IMR-90 (cell line): Measurements from ENCODE around the gene PPP1R2. TPM values are rescaled to one million over a fixed set of nuclear protein-coding genes. Genes with fewer than 3 reads are reported as not detected.

Source experiments
- ATAC-seq: fragments of 200-7000 bp; cut with Tn5 transposase; 2 replicates; pipeline ENCODE4 v1.9.1; 2020; ENCODE audit warnings: low read depth, mild to moderate bottlenecking, moderate library complexity
- BruUV-seq: library from RNA; stranded (reverse); fragments of 400-500 nt; replicated peaks from 2 replicates; lab custom pipeline; 2021; lab: Mats Ljungman, UMichigan
- CTCF ChIA-PET: fragments of 300-600 bp; formaldehyde crosslinking; extraction: SDS; loops from one replicate; lab custom pipeline; 2021; ENCODE audit warnings: antibody characterized with exemption; lab: Yijun Ruan, JAX
- POLR2A ChIA-PET: fragments of 300-600 bp; sonication (Branson Sonifier 250); formaldehyde crosslinking; loops from one replicate; lab custom pipeline; 2022; ENCODE audit warnings: antibody characterized with exemption; ENCODE audit not compliant: unreplicated experiment; lab: Charles Lee
- DNase-seq: peaks from one replicate; pipeline ENCODE4 v3.0.0; 2013
- H2AFZ ChIP-seq: replicated peaks from 2 replicates; pipeline ENCODE3; 2013; ENCODE audit warnings: low read length, mild to moderate bottlenecking; ENCODE audit not compliant: poor library complexity
- H2AK5ac ChIP-seq: 2 replicates; pipeline ENCODE4 v1.6.1; 2013; ENCODE audit warnings: low read depth, low read length, inconsistent platforms
- H2AK9ac ChIP-seq: replicated peaks from 2 replicates; pipeline ENCODE3; 2013; ENCODE audit warnings: mild to moderate bottlenecking, low read depth, low read length, moderate library complexity; ENCODE audit not compliant: poor library complexity
- H2BK120ac ChIP-seq: 2 replicates; pipeline ENCODE4 v1.6.1; 2013; ENCODE audit warnings: low read depth, low read length, inconsistent platforms
- H2BK15ac ChIP-seq: 3 replicates; pipeline ENCODE4 v1.6.1; 2013; ENCODE audit warnings: low read depth, low read length, inconsistent platforms
- H2BK20ac ChIP-seq: 2 replicates; pipeline ENCODE4 v1.6.1; 2013; ENCODE audit warnings: low read depth, mild to moderate bottlenecking, inconsistent platforms, low read length, moderate library complexity
- H2BK5ac ChIP-seq: 2 replicates; pipeline ENCODE4 v1.6.1; 2013; ENCODE audit warnings: mild to moderate bottlenecking, low read depth, low read length, inconsistent platforms; ENCODE audit not compliant: poor library complexity, severe bottlenecking
- H3K14ac ChIP-seq: replicated peaks from 2 replicates; pipeline ENCODE4 v1.6.1; 2013; ENCODE audit warnings: low read depth, low read length, inconsistent platforms
- H3K18ac ChIP-seq: 2 replicates; pipeline ENCODE4 v1.6.1; 2013; ENCODE audit warnings: low read depth, low read length, control low read depth
- H3K23ac ChIP-seq: 2 replicates; pipeline ENCODE4 v1.6.1; 2013; ENCODE audit warnings: low read depth, low read length, inconsistent platforms
- H3K27ac ChIP-seq: 2 replicates; pipeline ENCODE4 v1.5.1; 2013; ENCODE audit warnings: mild to moderate bottlenecking, control low read depth, low read length; ENCODE audit not compliant: insufficient read depth
- H3K27me3 ChIP-seq: 2 replicates; pipeline ENCODE4 v1.6.1; 2013; ENCODE audit warnings: low read length; ENCODE audit not compliant: control insufficient read depth, insufficient read depth
- H3K36me3 ChIP-seq: 2 replicates; pipeline ENCODE4 v1.6.1; 2013; ENCODE audit warnings: low read length, mixed read lengths; ENCODE audit not compliant: control insufficient read depth, insufficient read depth
- H3K4ac ChIP-seq: 2 replicates; pipeline ENCODE4 v1.6.1; 2013; ENCODE audit warnings: low read depth, low read length, inconsistent platforms
- H3K4me1 ChIP-seq: 2 replicates; pipeline ENCODE4 v1.6.1; 2013; ENCODE audit warnings: low read length, mixed read lengths; ENCODE audit not compliant: control insufficient read depth, insufficient read depth
- H3K4me2 ChIP-seq: 2 replicates; pipeline ENCODE4 v1.6.1; 2013; ENCODE audit warnings: low read depth, mild to moderate bottlenecking, control low read depth, low read length, moderate library complexity
- H3K4me3 ChIP-seq: 2 replicates; pipeline ENCODE4 v1.5.1; 2013; ENCODE audit warnings: low read depth, mild to moderate bottlenecking, control low read depth, low read length, moderate library complexity; ENCODE audit not compliant: insufficient read depth
- H3K56ac ChIP-seq: 2 replicates; pipeline ENCODE4 v1.6.1; 2013; ENCODE audit warnings: low read length, inconsistent platforms; ENCODE audit not compliant: insufficient read depth; ENCODE audit errors: extremely low read depth
- H3K79me1 ChIP-seq, 2 experiments: 2 replicates each; pipeline ENCODE4 v1.6.1; 2013; ENCODE audit warnings: low read length in 2 of 2, inconsistent platforms in 1 of 2, low read depth in 1 of 2
- H3K9ac ChIP-seq: 2 replicates; pipeline ENCODE4 v1.6.1; 2013; ENCODE audit warnings: low read depth, low read length, control low read depth
- H3K9me1 ChIP-seq: 2 replicates; pipeline ENCODE4 v1.6.1; 2013; ENCODE audit warnings: low read length, inconsistent platforms; ENCODE audit not compliant: insufficient read depth
- H3K9me3 ChIP-seq: 2 replicates; pipeline ENCODE4 v1.6.1; 2013; ENCODE audit warnings: low read length; ENCODE audit not compliant: control insufficient read depth, insufficient read depth
- H4K20me1 ChIP-seq: 2 replicates; pipeline ENCODE4 v1.6.1; 2013; ENCODE audit warnings: low read length, inconsistent platforms; ENCODE audit not compliant: insufficient read depth
- H4K5ac ChIP-seq: 2 replicates; pipeline ENCODE4 v1.6.1; 2013; ENCODE audit warnings: mild to moderate bottlenecking, low read depth, low read length, control low read depth
- H4K8ac ChIP-seq, 2 experiments: 2 replicates each; pipeline ENCODE4 v1.6.1; 2013; ENCODE audit warnings: low read depth in 2 of 2, low read length in 2 of 2, control low read depth in 1 of 2, inconsistent platforms in 1 of 2
- H4K91ac ChIP-seq: 2 replicates; pipeline ENCODE4 v1.6.1; 2013; ENCODE audit warnings: low read depth, low read length, inconsistent platforms; ENCODE audit not compliant: insufficient read depth
- BHLHE40 ChIP-seq: fragments of 150-350 bp; IDR thresholded peaks from 2 replicates; pipeline ENCODE4 v1.6.1; 2016; ENCODE audit warnings: mild to moderate bottlenecking, low read depth, low read length
- FOS ChIP-seq: fragments of 150-350 bp; IDR thresholded peaks from 2 replicates; pipeline ENCODE4 v1.6.1; 2016; ENCODE audit warnings: low read depth, low read length
- NFE2L2 ChIP-seq: fragments of 150-350 bp; IDR thresholded peaks from 2 replicates; pipeline ENCODE4 v1.6.1; 2016; ENCODE audit warnings: low read depth, mild to moderate bottlenecking, low read length
- SMC3 ChIP-seq: fragments of 150-350 bp; IDR thresholded peaks from 2 replicates; pipeline ENCODE4 v1.6.1; 2016; ENCODE audit warnings: low read depth, mild to moderate bottlenecking, antibody characterized with exemption, low read length, moderate library complexity
- USF2 ChIP-seq: fragments of 150-350 bp; IDR thresholded peaks from 2 replicates; pipeline ENCODE4 v1.6.1; 2017; ENCODE audit warnings: mild to moderate bottlenecking, antibody characterized with exemption, low read length, low read depth
- WGBS, 2 experiments: methylation state at CpG; one replicate each; pipeline versions ENCODE4 v1.1.5 to v1.1.7; 2013; ENCODE audit warnings: missing lambda C conversion rate in 2 of 2; ENCODE audit not compliant: insufficient read length in 1 of 2; ENCODE audit errors: extremely low coverage in 2 of 2; 5-methylcytosine and 5-hydroxymethylcytosine counted together
- dilution Hi-C: fragments of 300-500 bp; cut with HindIII; formaldehyde crosslinking; loops from one replicate; pipeline ENCODE4 v1.14.3; 2018; ENCODE audit warnings: low sequenced_read_pairs; ENCODE audit not compliant: unreplicated experiment
- in situ Hi-C: fragments of 300-500 bp; cut with MboI; formaldehyde crosslinking; loops from 3 replicates; pipeline ENCODE4 v1.14.3; 2019; ENCODE audit warnings: low sequenced_read_pairs, inconsistent platforms, mixed read lengths
- intact Hi-C: fragments of 100-400 bp; cut with micrococcal nuclease; formaldehyde crosslinking; loops from 2 replicates; pipeline ENCODE4 v1.10.0; 2022
- polyA plus RNA-seq, 3 experiments: library from polyadenylated mRNA; depleted of rRNA; stranded (reverse); fragments of >200 nt; gene quantifications; 2 replicates each; pipeline ENCODE4 v1.2.3, GENCODE V29; 2012; ENCODE audit warnings: low replicate concordance in 1 of 3
- total RNA-seq: library from RNA; depleted of rRNA; stranded (reverse); fragments of >200 nt; gene quantifications from 2 replicates; pipeline ENCODE4 v1.2.3, GENCODE V29; 2012

The PPP1R2 gene
- total and polyA plus RNA-seq, 2 of the 4 experiments (the other 2 are of a cell fraction): 9.2 to 36.0 TPM

DNA sequence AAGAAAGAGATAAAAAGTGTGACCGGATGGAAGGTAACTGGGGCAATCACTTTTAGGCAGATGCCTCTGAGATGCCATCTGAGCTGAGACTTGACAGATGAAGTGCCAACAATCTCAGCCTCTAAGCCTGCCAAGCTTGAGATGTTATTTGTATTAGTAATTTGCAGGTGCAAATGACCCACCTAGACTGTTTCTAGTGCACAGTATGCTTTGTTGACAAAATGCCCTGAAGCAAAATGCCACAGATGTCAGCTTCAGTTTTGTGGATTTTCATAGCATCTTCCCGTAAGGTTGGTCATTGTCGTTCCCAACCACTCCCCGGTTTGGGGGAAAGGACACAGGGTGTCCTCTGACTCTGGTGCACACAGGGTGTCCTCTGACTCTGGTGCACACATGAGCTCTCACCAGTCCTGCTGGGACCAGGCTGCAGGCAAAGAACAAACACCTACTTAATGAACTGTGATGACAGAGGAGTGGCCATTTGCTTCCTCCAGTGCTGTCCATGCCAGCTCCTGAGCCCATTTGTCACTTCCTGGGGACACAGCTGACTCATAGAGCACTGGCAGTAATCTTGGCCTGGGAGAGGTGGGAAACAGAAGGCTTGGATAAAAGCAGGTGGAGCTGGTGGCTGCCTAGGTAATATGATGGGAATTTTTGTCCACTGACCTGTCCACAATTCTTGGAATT is 16.7 kb upstream of the PPP1R2 start:
- DNase-seq (no peak), ATAC-seq (no peak)
- BruUV-seq: no TSS peak
- Histone ChIP-seq H3K18ac (no peak overlapping the region), H3K4me2 (no peak overlapping the region), H3K9me3 (peaks cover 5% of the 10 kb centered on the region; the same call in 1 of the 2 replicates), H4K20me1 (no peaks in the 10 kb centered on the region), H2BK120ac (no peak overlapping the region), H3K56ac (no peak overlapping the region), H3K27ac (no peak overlapping the region), H3K14ac (no peak overlapping the region), H3K27me3 (peaks cover 26% of the 10 kb centered on the region), H2BK5ac (no peak overlapping the region), H3K4me1 (no peaks in the 10 kb centered on the region), H3K9ac (no peak overlapping the region), H3K36me3 (no peaks in the 10 kb centered on the region), H3K9me1 (no peaks in the 10 kb centered on the region), H2AK9ac (no peak overlapping the region), H2BK15ac (no peak overlapping the region), H2AFZ (peak overlapping the region; percentile 23), H4K8ac (no peak overlapping the region), H4K5ac (no peak overlapping the region), H3K79me1 (no peaks in the 10 kb centered on the region), H2AK5ac (no peak overlapping the region), H4K91ac (no peak overlapping the region), H3K23ac (no peak overlapping the region), H2BK20ac (no peak overlapping the region), H3K4me3 (no peak overlapping the region), H3K4ac (no peak overlapping the region)
- ChIA-PET CTCF (no interaction called here), POLR2A (no interaction called here)
- intact Hi-C loops (no loop called here), in situ Hi-C loops (no loop called here), dilution Hi-C loops (no loop called here)
- WGBS, 2 experiments: 64% methylated on average over 3 of the region's 4 CpGs; no CpG with 5 or more reads in 1 of the 2 experiments
- no peak for TF ChIP-seq USF2
- TF ChIP-seq NFE2L2: no peak
- TF ChIP-seq SMC3: no peak
- no peak for TF ChIP-seq FOS
- TF ChIP-seq BHLHE40: no peak
